Measurements from ENCODE around the gene GPRC5B.

GPRC5B gene

DNA sequence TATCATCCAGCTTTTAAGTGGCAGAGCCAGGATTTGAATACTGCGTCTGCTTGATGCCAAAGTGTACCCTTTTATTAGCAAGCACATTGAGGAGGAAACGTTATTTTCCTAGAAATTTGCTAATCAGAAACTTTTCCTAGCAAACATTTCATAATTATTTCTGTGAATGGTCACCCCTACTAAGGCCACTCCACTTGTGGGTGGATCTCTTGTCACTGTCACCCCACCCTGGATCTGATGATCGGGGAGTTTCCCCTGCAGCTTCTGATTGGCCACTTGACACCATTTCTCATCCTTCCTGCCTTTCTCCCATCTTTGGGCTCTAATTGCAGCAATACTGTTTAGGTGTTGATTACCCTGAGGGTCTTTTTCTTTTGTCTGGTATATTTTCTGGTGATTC, 35.9 kb downstream of the GPRC5B start:
- no peaks in the 10 kb centered on the region for H3K4me1 ChIP-seq (ENCODE audit: control insufficient read depth in 2 of 2, insufficient read depth in 2 of 2, low read length in 2 of 2)
- H3K27ac ChIP-seq (ENCODE audit: low read depth in 2 of 2, low read length in 2 of 2), result no peak overlapping the region
- no peaks in the 10 kb centered on the region for H3K9me3 ChIP-seq (ENCODE audit: control insufficient read depth in 2 of 2, low read length in 2 of 2)
- H3K27me3 ChIP-seq (ENCODE audit: control insufficient read depth in 2 of 2, insufficient read depth in 2 of 2, low read length in 2 of 2), result no peaks in the 10 kb centered on the region
- H3K9ac ChIP-seq (ENCODE audit: low read depth in 1 of 2, low read length in 2 of 2), result no peak overlapping the region
- no peak overlapping the region for H3K4me3 ChIP-seq (ENCODE audit: low read length in 2 of 2)
- no peaks in the 10 kb centered on the region for H3K36me3 ChIP-seq (ENCODE audit: control insufficient read depth in 2 of 2, insufficient read depth in 2 of 2, low read length in 2 of 2)

DNA sequence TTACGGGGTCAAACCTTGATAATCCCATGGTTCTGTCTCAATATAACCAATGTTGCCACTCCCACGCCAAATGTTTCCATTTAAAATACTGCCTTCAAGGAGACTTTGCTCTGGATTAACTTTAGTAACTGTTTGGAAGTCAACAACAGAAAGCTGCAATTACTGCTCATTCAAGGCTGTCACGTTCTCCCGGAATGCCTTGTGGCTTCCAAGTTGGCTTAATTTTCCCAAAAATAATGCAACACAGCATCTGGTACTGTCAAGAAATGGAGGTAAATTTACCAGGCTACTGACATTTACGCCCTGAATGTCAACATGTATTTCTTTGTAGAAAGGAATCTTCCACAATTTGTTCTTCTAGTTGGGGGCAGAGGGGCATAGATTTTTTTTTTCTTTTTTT, 38.2 kb downstream of the GPRC5B start:
- H3K36me3 ChIP-seq (ENCODE audit: control insufficient read depth in 2 of 2, insufficient read depth in 2 of 2, low read length in 2 of 2), result no peaks in the 10 kb centered on the region
- H3K4me3 ChIP-seq (ENCODE audit: low read length in 2 of 2), result no peak overlapping the region
- H3K4me1 ChIP-seq (ENCODE audit: control insufficient read depth in 2 of 2, insufficient read depth in 2 of 2, low read length in 2 of 2), result no peaks in the 10 kb centered on the region
- H3K9me3 ChIP-seq (ENCODE audit: control insufficient read depth in 2 of 2, low read length in 2 of 2), result no peaks in the 10 kb centered on the region
- H3K27me3 ChIP-seq (ENCODE audit: control insufficient read depth in 2 of 2, insufficient read depth in 2 of 2, low read length in 2 of 2), result no peaks in the 10 kb centered on the region
- H3K27ac ChIP-seq (ENCODE audit: low read depth in 2 of 2, low read length in 2 of 2), result no peak overlapping the region
- no peak overlapping the region for H3K9ac ChIP-seq (ENCODE audit: low read depth in 1 of 2, low read length in 2 of 2)

DNA sequence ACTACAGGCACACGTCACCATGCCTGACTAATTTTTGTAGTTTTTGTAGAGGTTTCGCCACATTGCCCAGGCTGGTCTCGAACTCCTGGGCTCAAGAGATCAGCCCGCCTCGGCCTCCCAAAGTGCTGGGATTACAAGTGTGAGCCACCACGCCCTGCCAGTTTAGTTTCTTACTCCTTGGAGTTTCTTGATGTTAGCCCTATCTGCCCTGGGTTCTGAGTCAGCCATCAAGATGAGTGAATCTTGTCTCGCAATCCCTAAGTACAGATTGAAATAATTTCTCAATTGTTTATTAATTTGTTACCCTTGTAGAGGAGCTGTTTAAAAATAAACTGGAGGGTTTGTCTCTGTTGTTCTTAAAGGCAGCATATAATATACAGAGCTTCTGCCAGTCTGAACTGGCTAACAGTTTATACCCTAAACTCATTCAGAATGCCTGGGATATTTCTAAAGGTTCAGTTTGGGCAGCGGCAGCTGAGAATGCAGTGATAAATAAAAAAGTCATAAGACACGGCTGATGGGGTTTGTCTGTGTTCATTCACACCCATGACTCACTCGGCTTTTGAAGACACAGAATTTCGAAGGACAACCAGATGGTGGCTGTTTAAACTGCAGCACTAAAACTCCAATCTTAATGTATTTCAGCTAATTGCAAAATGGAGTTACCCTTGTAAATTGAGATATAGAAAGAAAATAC, 39.6 kb downstream of the GPRC5B start:
- Histone ChIP-seq H3K9me3 (ENCODE audit: control insufficient read depth in 2 of 2, low read length in 2 of 2) (no peaks in the 10 kb centered on the region), H3K36me3 (ENCODE audit: control insufficient read depth in 2 of 2, insufficient read depth in 2 of 2, low read length in 2 of 2) (no peaks in the 10 kb centered on the region), H3K9ac (ENCODE audit: low read depth in 1 of 2, low read length in 2 of 2) (no peak overlapping the region), H3K27ac (ENCODE audit: low read depth in 2 of 2, low read length in 2 of 2) (no peak overlapping the region), H3K4me3 (ENCODE audit: low read length in 2 of 2) (no peak overlapping the region), H3K27me3 (ENCODE audit: control insufficient read depth in 2 of 2, insufficient read depth in 2 of 2, low read length in 2 of 2) (no peaks in the 10 kb centered on the region), H3K4me1 (ENCODE audit: control insufficient read depth in 2 of 2, insufficient read depth in 2 of 2, low read length in 2 of 2) (no peaks in the 10 kb centered on the region)

DNA sequence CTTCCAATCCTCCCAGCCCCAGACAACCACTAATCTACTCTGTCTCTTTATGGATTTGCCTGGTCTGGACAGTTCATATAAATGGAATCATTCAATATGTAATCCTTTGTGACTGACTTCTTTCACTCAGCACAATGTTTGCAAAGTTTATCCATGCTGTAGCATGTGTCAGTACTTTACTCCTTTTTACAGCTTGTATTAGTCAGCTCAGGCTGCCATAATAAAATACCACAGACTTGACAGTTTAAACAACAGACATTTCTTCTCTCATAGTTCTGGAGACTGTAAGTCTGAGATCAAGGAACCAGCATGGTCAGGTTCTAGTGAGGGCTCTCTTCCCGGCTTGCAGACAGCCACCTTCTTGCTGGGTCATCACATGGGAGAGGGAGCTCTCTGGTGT, 41.3 kb downstream of the GPRC5B start:
- no peaks in the 10 kb centered on the region for H3K36me3 ChIP-seq (ENCODE audit: control insufficient read depth in 2 of 2, insufficient read depth in 2 of 2, low read length in 2 of 2)
- H3K27ac ChIP-seq (ENCODE audit: low read depth in 2 of 2, low read length in 2 of 2), result no peak overlapping the region
- H3K27me3 ChIP-seq (ENCODE audit: control insufficient read depth in 2 of 2, insufficient read depth in 2 of 2, low read length in 2 of 2), result no peaks in the 10 kb centered on the region
- H3K9me3 ChIP-seq (ENCODE audit: control insufficient read depth in 2 of 2, low read length in 2 of 2), result no peaks in the 10 kb centered on the region
- H3K9ac ChIP-seq (ENCODE audit: low read depth in 1 of 2, low read length in 2 of 2), result no peak overlapping the region
- no peaks in the 10 kb centered on the region for H3K4me1 ChIP-seq (ENCODE audit: control insufficient read depth in 2 of 2, insufficient read depth in 2 of 2, low read length in 2 of 2)
- H3K4me3 ChIP-seq (ENCODE audit: low read length in 2 of 2), result no peak overlapping the region

DNA sequence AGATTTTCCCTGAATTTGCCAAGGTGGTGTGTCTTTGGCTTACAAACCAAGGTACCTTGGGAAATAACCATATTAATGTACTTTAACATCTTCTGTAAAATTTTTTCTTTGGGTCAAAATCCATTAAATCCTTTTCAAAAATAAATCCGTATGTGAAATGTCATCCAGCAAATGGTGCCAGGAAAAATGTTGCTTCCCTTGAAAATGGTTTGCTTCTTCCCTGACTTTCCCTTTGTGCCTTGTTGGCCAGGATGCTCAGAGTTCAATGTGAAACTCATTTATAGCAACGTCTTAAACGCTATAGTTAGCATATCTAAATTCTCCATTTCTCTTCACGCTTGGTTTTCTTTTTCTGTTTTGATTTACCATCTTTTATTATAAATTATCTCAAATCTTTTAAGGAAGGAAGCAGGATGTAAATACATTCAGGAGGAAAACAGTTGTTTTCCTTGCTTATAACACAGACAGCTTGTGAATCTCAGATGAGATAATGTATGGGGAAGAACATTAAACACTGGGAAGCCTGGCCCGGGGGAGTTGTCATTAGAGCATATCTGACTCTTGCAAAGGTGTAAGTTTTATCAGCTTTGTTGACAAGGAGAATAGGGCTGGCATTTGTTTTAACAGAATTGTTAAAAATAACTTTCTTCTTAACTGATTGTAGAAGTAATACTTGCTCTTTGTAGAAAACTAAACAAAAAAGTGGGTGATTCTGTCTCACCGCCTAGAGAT, 42.1 kb downstream of the GPRC5B start:
- no peak overlapping the region for H3K27ac ChIP-seq (ENCODE audit: low read depth in 2 of 2, low read length in 2 of 2)
- no peak overlapping the region for H3K9ac ChIP-seq (ENCODE audit: low read depth in 1 of 2, low read length in 2 of 2)
- H3K4me1 ChIP-seq (ENCODE audit: control insufficient read depth in 2 of 2, insufficient read depth in 2 of 2, low read length in 2 of 2), result no peaks in the 10 kb centered on the region
- no peak overlapping the region for H3K4me3 ChIP-seq (ENCODE audit: low read length in 2 of 2)
- no peaks in the 10 kb centered on the region for H3K36me3 ChIP-seq (ENCODE audit: control insufficient read depth in 2 of 2, insufficient read depth in 2 of 2, low read length in 2 of 2)
- no peaks in the 10 kb centered on the region for H3K9me3 ChIP-seq (ENCODE audit: control insufficient read depth in 2 of 2, low read length in 2 of 2)
- H3K27me3 ChIP-seq (ENCODE audit: control insufficient read depth in 2 of 2, insufficient read depth in 2 of 2, low read length in 2 of 2), result no peaks in the 10 kb centered on the region

DNA sequence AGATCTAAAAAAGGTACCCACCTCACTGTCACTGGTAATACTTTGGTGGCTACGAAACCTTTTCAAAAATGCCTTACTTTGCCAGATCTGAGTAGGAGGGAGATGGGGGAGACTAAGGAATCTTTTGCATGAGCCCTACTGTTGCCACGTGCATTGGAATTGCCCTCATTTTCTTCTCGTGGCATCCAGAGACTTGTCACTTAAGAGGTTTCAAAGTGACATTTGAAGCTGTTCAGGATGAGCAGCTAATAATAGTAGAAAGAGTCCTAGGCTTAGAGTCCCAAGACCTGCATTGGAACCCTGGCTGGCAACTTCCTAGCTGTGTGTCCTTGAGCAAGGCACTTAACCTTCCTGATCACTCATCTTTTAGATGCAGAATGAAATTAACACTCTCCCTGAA, 43.5 kb downstream of the GPRC5B start:
- Histone ChIP-seq H3K4me1 (ENCODE audit: control insufficient read depth in 2 of 2, insufficient read depth in 2 of 2, low read length in 2 of 2) (no peaks in the 10 kb centered on the region), H3K27ac (ENCODE audit: low read depth in 2 of 2, low read length in 2 of 2) (no peak overlapping the region), H3K27me3 (ENCODE audit: control insufficient read depth in 2 of 2, insufficient read depth in 2 of 2, low read length in 2 of 2) (no peaks in the 10 kb centered on the region), H3K9me3 (ENCODE audit: control insufficient read depth in 2 of 2, low read length in 2 of 2) (no peaks in the 10 kb centered on the region), H3K36me3 (ENCODE audit: control insufficient read depth in 2 of 2, insufficient read depth in 2 of 2, low read length in 2 of 2) (no peaks in the 10 kb centered on the region), H3K4me3 (ENCODE audit: low read length in 2 of 2) (no peak overlapping the region), H3K9ac (ENCODE audit: low read depth in 1 of 2, low read length in 2 of 2) (no peak overlapping the region)

DNA sequence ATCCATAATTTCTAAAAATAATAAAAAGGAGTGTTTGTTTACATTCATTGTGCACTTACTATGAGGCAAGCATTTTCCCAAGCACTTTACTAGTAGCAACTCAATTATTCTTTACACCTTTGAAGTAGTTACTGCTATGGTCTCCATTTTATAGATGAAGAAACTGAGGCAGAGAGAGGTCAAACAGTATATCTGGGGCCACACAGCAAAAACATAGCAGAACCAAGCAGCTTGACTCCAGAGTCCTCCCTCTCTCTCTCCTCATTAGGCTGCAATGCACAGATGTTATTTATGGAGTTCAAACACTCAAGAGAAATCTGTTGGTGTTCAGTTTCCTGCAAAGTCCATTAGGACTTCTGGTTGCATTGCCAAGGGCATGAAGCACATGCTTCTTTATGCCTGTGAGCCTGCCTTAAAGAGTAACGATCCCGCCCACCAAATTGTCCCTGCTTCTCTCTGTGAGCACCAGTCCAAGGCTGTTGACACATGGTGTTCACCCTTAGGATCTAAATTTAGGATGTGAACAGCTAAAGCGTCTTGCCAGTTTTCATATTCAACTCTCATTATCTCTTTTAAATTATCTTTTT, 44.0 kb downstream of the GPRC5B start:
- Histone ChIP-seq H3K4me1 (ENCODE audit: control insufficient read depth in 2 of 2, insufficient read depth in 2 of 2, low read length in 2 of 2) (no peaks in the 10 kb centered on the region), H3K27me3 (ENCODE audit: control insufficient read depth in 2 of 2, insufficient read depth in 2 of 2, low read length in 2 of 2) (no peaks in the 10 kb centered on the region), H3K36me3 (ENCODE audit: control insufficient read depth in 2 of 2, insufficient read depth in 2 of 2, low read length in 2 of 2) (no peaks in the 10 kb centered on the region), H3K9ac (ENCODE audit: low read depth in 1 of 2, low read length in 2 of 2) (no peak overlapping the region), H3K4me3 (ENCODE audit: low read length in 2 of 2) (no peak overlapping the region), H3K9me3 (ENCODE audit: control insufficient read depth in 2 of 2, low read length in 2 of 2) (no peaks in the 10 kb centered on the region), H3K27ac (ENCODE audit: low read depth in 2 of 2, low read length in 2 of 2) (no peak overlapping the region)

DNA sequence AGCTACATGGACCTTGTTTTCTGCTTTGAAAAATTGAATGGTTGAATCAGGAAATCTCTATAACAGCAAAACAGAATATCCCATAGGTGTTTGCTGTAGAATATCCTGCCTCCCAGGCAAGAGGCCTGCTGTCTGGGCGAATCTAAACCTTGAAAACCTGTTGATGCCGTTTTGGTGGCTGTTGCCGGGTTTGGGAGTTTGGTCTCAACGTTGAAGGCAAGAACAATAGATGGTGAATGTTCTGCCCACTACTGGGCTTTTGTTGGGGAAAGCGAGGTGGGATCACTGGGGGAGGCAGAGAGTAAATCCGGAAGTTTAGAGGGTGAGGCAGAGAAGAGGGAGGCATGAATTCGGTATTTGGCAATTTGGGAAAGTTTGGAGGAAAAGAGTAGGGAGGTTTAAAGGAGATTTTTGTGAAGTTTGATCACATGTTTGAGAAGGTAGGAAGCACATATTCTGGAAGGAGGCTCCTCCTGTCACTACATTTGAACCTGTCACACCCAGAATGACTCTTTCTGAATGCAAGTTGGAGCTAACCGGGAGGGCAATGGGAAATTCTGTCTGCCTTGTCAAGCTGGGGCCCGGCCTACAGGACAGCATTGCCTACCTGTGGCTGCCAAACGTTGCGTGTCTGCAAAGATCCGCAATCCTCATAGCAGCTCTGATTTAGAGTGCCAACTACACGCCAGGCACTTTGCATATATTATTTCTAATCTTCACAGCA, 46.5 kb downstream of the GPRC5B start:
- H3K9ac ChIP-seq (ENCODE audit: low read depth in 1 of 2, low read length in 2 of 2), result no peak overlapping the region
- H3K9me3 ChIP-seq (ENCODE audit: control insufficient read depth in 2 of 2, low read length in 2 of 2), result no peaks in the 10 kb centered on the region
- H3K4me1 ChIP-seq (ENCODE audit: control insufficient read depth in 2 of 2, insufficient read depth in 2 of 2, low read length in 2 of 2), result no peaks in the 10 kb centered on the region
- no peak overlapping the region for H3K4me3 ChIP-seq (ENCODE audit: low read length in 2 of 2)
- H3K27ac ChIP-seq (ENCODE audit: low read depth in 2 of 2, low read length in 2 of 2), result no peak overlapping the region
- H3K36me3 ChIP-seq (ENCODE audit: control insufficient read depth in 2 of 2, insufficient read depth in 2 of 2, low read length in 2 of 2), result no peaks in the 10 kb centered on the region
- H3K27me3 ChIP-seq (ENCODE audit: control insufficient read depth in 2 of 2, insufficient read depth in 2 of 2, low read length in 2 of 2), result no peaks in the 10 kb centered on the region

DNA sequence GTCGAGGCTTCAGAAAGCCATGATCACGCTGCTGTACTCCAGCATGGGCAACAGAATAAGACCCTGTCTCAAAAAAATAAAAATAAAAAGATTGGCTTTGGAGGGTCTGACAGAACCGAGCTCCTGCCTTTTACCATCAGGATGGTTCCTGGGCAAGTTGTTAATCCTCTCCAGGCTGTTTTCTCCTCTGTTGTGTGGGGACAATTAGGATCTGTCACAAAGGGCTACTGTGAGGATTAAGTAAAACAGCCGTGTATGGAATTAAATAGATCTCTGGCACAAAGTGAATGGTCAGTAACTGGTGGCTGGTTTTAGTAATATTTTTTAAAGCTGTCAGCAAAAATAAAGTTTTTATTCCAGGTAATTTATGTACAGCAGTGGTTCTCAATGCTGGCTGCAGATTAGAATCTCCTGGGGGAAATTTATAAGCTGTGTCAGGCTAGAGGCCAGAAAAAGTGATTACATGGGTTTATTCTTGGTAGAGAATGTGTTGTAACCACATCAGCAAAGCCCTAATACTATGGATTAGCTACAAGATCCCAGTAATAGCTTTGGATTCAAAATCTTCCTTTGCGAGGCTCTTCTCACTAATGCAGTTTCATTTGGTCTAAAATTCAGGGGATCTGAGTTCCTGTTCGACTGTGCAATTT, 47.2 kb downstream of the GPRC5B start:
- Histone ChIP-seq H3K36me3 (ENCODE audit: control insufficient read depth in 2 of 2, insufficient read depth in 2 of 2, low read length in 2 of 2) (no peaks in the 10 kb centered on the region), H3K27me3 (ENCODE audit: control insufficient read depth in 2 of 2, insufficient read depth in 2 of 2, low read length in 2 of 2) (no peaks in the 10 kb centered on the region), H3K4me3 (ENCODE audit: low read length in 2 of 2) (no peak overlapping the region), H3K27ac (ENCODE audit: low read depth in 2 of 2, low read length in 2 of 2) (no peak overlapping the region), H3K9me3 (ENCODE audit: control insufficient read depth in 2 of 2, low read length in 2 of 2) (no peaks in the 10 kb centered on the region), H3K4me1 (ENCODE audit: control insufficient read depth in 2 of 2, insufficient read depth in 2 of 2, low read length in 2 of 2) (no peaks in the 10 kb centered on the region), H3K9ac (ENCODE audit: low read depth in 1 of 2, low read length in 2 of 2) (no peak overlapping the region)
